Measurements from ENCODE around the gene P2RY2. TPM values are rescaled to one million over a fixed set of nuclear protein-coding genes. Genes with fewer than 3 reads are reported as not detected.
A peak's percentile ranks its signal among the peaks of the same experiment; 100 is the strongest.

Gene P2RY2
- total RNA-seq, 1 donor from 2014 or later = 0.30 TPM

DNA sequence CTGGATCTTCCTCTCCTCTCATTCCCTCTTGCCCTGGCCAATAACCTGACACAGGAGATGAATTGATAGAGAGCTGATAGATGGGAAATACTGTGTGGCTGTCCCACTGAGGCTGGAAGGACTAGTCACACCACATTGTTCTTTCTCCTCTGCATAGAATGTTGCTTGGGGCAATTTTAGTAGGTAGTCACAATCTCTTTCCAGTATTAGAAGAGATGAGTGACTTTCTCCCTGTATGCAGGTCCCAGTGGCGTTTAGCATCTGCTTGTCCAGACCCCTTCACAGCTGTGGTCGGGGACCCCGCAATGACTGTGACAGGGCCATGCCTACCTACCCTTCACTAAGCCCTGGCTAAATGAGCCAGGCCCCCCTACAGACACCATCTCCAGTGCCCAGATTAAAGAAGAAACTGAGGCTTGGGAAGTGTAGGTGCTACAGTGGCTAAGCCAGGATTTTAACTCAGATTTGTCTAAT lies 24.0 kb upstream of the P2RY2 start:
- peak overlapping the region; percentile 1 for H3K4me3 ChIP-seq (ENCODE audit: insufficient read depth, low read depth, low read length)
- no peaks in the 10 kb centered on the region for H3K36me3 ChIP-seq (ENCODE audit: insufficient read depth, low read length)
- H3K9me3 ChIP-seq (ENCODE audit: insufficient read depth, low read depth, low read length) = no peaks in the 10 kb centered on the region
- FAIRE-seq (no peak), DNase-seq (ENCODE audit: low read depth) (no peak)
- no peaks in the 10 kb centered on the region for H3K9me3 Mint-ChIP-seq (ENCODE audit: unreplicated experiment)
- H3K27me3 Mint-ChIP-seq (ENCODE audit: low read depth, unreplicated experiment) = peaks cover 34% of the 10 kb centered on the region
- no peaks in the 10 kb centered on the region for H3K27me3 ChIP-seq (ENCODE audit: insufficient read depth, low read length)
- no peak overlapping the region for H3K9ac ChIP-seq (ENCODE audit: low read length)
- no peaks in the 10 kb centered on the region for H3K36me3 Mint-ChIP-seq (ENCODE audit: low read depth, unreplicated experiment)
- H4K20me1 ChIP-seq (ENCODE audit: insufficient read depth, low read length) = no peaks in the 10 kb centered on the region
- H3K27ac ChIP-seq (ENCODE audit: low read depth, low read length) = no peak overlapping the region
- no peak overlapping the region for H3K27ac Mint-ChIP-seq (ENCODE audit: unreplicated experiment)
- H3K4me2 ChIP-seq (ENCODE audit: low read length) = no peak overlapping the region
- no peak overlapping the region for H2AFZ ChIP-seq (ENCODE audit: low read depth, low read length)
- no peak overlapping the region for H3K4me3 Mint-ChIP-seq (ENCODE audit: unreplicated experiment)
- no peaks in the 10 kb centered on the region for H3K4me1 ChIP-seq (ENCODE audit: insufficient read depth, low read length)
- TF ChIP-seq, protein P1, sequence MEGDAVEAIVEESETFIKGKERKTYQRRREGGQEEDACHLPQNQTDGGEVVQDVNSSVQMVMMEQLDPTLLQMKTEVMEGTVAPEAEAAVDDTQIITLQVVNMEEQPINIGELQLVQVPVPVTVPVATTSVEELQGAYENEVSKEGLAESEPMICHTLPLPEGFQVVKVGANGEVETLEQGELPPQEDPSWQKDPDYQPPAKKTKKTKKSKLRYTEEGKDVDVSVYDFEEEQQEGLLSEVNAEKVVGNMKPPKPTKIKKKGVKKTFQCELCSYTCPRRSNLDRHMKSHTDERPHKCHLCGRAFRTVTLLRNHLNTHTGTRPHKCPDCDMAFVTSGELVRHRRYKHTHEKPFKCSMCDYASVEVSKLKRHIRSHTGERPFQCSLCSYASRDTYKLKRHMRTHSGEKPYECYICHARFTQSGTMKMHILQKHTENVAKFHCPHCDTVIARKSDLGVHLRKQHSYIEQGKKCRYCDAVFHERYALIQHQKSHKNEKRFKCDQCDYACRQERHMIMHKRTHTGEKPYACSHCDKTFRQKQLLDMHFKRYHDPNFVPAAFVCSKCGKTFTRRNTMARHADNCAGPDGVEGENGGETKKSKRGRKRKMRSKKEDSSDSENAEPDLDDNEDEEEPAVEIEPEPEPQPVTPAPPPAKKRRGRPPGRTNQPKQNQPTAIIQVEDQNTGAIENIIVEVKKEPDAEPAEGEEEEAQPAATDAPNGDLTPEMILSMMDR (IDR thresholded peaks at IDR 0.05; ENCODE audit: insufficient read depth, low read depth, low read length) = no peak
- TF ChIP-seq EZH2 (IDR thresholded peaks at IDR 0.05; ENCODE audit: insufficient read depth, low read length) = no peak
- peaks cover 9% of the 10 kb centered on the region for H3K4me1 Mint-ChIP-seq (ENCODE audit: low read depth, unreplicated experiment)
- H3K79me2 ChIP-seq (ENCODE audit: insufficient read depth, low read length) = no peaks in the 10 kb centered on the region

DNA sequence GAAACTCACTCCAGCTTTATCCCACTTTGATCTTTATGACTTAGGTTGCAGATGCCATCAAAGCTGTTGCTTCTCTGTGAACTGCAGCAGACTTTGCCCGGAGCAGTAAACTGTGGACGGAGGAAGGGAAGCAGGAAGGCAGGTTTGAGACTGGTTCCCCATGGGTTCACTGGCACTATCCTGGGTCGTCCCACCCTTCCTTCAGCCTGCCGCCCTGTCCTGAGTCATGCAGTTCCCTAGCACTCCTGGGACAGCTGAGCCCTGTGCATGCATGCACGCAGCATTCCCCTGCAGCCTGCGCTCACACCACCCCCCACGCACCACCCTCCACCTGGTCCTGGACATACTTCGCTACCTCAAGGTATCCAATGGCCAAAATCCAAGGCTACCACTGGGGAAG lies 23.5 kb upstream of the P2RY2 start:
- Histone ChIP-seq H3K9me3 (ENCODE audit: insufficient read depth, low read depth, low read length) (no peaks in the 10 kb centered on the region), H3K36me3 (ENCODE audit: insufficient read depth, low read length) (no peaks in the 10 kb centered on the region), H2AFZ (ENCODE audit: low read depth, low read length) (no peak overlapping the region), H3K27me3 (ENCODE audit: insufficient read depth, low read length) (no peaks in the 10 kb centered on the region), H3K4me2 (ENCODE audit: low read length) (no peak overlapping the region), H3K27ac (ENCODE audit: low read depth, low read length) (no peak overlapping the region), H3K4me1 (ENCODE audit: insufficient read depth, low read length) (no peaks in the 10 kb centered on the region), H3K4me3 (ENCODE audit: insufficient read depth, low read depth, low read length) (no peak overlapping the region), H3K79me2 (ENCODE audit: insufficient read depth, low read length) (no peaks in the 10 kb centered on the region), H4K20me1 (ENCODE audit: insufficient read depth, low read length) (no peaks in the 10 kb centered on the region), H3K9ac (ENCODE audit: low read length) (no peak overlapping the region)
- TF ChIP-seq EZH2 (IDR thresholded peaks at IDR 0.05; ENCODE audit: insufficient read depth, low read length) = no peak
- TF ChIP-seq, protein P1 (IDR thresholded peaks at IDR 0.05; ENCODE audit: insufficient read depth, low read depth, low read length) = no peak
- H3K36me3 Mint-ChIP-seq (ENCODE audit: low read depth, unreplicated experiment) = no peaks in the 10 kb centered on the region
- peaks cover 9% of the 10 kb centered on the region for H3K4me1 Mint-ChIP-seq (ENCODE audit: low read depth, unreplicated experiment)
- FAIRE-seq = no peak
- DNase-seq (ENCODE audit: low read depth) = no peak
- no peak overlapping the region for H3K4me3 Mint-ChIP-seq (ENCODE audit: unreplicated experiment)
- no peak overlapping the region for H3K27ac Mint-ChIP-seq (ENCODE audit: unreplicated experiment)
- peaks cover 31% of the 10 kb centered on the region for H3K27me3 Mint-ChIP-seq (ENCODE audit: low read depth, unreplicated experiment)
- no peaks in the 10 kb centered on the region for H3K9me3 Mint-ChIP-seq (ENCODE audit: unreplicated experiment)

DNA sequence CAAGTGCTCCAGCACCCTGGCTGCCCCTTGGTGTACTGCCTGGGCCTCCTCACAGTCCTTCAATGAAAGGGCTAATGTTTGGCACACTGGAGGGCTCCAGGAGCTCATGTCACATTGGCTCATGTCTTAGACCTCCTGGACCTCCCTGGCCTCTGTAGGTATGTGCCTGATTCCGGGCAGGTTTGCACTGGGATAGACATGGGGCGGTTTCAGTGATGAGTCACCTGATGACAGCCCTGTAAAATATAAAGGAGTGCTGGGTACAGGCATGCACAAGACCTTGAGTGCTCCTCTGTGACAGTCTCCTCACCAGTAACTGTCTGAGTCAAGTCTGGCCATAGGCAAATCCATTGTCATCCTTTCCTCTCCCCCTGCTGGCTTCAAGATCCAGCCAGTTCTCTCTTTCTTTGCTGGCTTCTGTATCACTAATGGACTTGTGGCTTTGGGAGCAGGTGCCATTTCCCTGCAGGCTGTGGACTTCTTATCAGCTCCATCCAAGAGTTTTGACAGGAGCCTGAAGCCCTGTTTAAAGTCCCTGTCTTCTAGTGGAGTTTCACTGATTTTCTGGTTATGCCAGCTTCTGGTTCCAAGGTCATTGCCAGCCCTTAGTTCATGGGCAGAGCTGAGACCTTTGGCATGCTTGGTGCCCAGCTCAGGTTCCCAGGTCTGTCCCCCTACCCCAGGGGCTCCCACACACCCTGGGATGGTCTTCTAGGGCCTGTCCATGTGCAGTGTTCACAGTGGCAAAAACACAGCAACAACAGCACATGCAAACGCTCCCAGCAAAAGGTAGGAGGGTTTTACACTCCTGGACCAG lies 22.7 kb upstream of the P2RY2 start:
- Histone ChIP-seq H3K9ac (ENCODE audit: low read length) (no peak overlapping the region), H3K79me2 (ENCODE audit: insufficient read depth, low read length) (no peaks in the 10 kb centered on the region), H3K27ac (ENCODE audit: low read depth, low read length) (no peak overlapping the region), H3K4me2 (ENCODE audit: low read length) (no peak overlapping the region), H3K4me1 (ENCODE audit: insufficient read depth, low read length) (no peaks in the 10 kb centered on the region), H3K9me3 (ENCODE audit: insufficient read depth, low read depth, low read length) (no peaks in the 10 kb centered on the region), H3K27me3 (ENCODE audit: insufficient read depth, low read length) (no peaks in the 10 kb centered on the region), H3K4me3 (ENCODE audit: insufficient read depth, low read depth, low read length) (no peak overlapping the region), H4K20me1 (ENCODE audit: insufficient read depth, low read length) (no peaks in the 10 kb centered on the region), H3K36me3 (ENCODE audit: insufficient read depth, low read length) (no peaks in the 10 kb centered on the region), H2AFZ (ENCODE audit: low read depth, low read length) (no peak overlapping the region)
- peaks cover 24% of the 10 kb centered on the region for H3K27me3 Mint-ChIP-seq (ENCODE audit: low read depth, unreplicated experiment)
- FAIRE-seq (no peak), DNase-seq (ENCODE audit: low read depth) (no peak)
- no peak for TF ChIP-seq EZH2 (IDR thresholded peaks at IDR 0.05; ENCODE audit: insufficient read depth, low read length)
- TF ChIP-seq, protein P1 (IDR thresholded peaks at IDR 0.05; ENCODE audit: insufficient read depth, low read depth, low read length) = no peak
- no peak overlapping the region for H3K27ac Mint-ChIP-seq (ENCODE audit: unreplicated experiment)
- H3K36me3 Mint-ChIP-seq (ENCODE audit: low read depth, unreplicated experiment) = no peaks in the 10 kb centered on the region
- no peaks in the 10 kb centered on the region for H3K9me3 Mint-ChIP-seq (ENCODE audit: unreplicated experiment)
- H3K4me1 Mint-ChIP-seq (ENCODE audit: low read depth, unreplicated experiment) = peaks cover 16% of the 10 kb centered on the region
- H3K4me3 Mint-ChIP-seq (ENCODE audit: unreplicated experiment) = peak overlapping the region; percentile 6

All from astrocyte (in vitro differentiated cells and primary cell).